GM19193 (cell line): ENCODE data around the gene SLC16A6.

ENCODE experiments used
- POLR2A ChIP-seq: IDR thresholded peaks from 4 replicates; pipeline ENCODE4 v1.6.1; 2011; ENCODE audit not compliant: insufficient read depth, insufficient read length; ENCODE audit errors: extremely low read depth

Gene SLC16A6

GRCh38 chr17:68296217-68297191 lies 5.6 kb upstream of the SLC16A6 start:
- TF ChIP-seq POLR2A: no peak

DNA sequence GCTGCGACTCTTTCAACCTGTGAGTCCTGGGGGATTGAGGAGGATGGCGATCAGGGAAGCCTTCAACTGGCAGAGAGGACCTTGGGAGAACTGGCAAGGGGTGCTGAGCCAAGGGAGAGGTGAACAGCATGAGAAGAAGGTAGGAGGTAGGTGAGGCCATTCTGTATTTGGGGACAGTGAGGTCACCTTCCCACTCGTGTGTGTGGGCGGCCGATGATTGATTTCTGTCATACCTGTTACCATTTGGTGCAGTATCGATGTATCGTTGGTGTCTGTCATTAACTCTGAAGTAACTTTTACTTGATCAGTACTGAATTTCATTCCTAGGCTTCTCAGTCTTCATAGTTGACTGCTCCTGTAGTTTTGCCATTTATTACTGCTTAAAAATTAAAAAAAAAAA lies 4.2 kb upstream of the SLC16A6 start:
- no peak for TF ChIP-seq POLR2A

GRCh38 chr17:68294617-68295016 lies 3.7 kb upstream of the SLC16A6 start:
- no peak for TF ChIP-seq POLR2A

DNA sequence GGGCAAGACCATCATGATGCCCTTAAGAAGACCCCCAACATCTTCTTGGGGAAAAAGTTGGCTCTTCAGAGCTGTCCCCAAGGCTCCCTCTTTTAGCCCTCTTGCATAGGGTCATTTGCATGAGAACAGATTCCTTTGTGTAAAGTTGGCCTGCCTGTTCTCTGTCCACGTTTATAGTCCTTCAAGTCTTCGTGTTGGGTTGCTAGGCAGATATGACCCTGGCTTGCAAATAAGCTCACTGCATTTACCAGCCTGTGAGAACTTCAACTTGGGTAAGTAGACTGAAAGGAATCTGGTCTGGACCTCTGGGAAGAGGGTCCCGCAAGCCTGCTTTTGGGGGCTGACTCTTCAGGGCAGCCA lies 3.2 kb upstream of the SLC16A6 start:
- TF ChIP-seq POLR2A: no peak

DNA sequence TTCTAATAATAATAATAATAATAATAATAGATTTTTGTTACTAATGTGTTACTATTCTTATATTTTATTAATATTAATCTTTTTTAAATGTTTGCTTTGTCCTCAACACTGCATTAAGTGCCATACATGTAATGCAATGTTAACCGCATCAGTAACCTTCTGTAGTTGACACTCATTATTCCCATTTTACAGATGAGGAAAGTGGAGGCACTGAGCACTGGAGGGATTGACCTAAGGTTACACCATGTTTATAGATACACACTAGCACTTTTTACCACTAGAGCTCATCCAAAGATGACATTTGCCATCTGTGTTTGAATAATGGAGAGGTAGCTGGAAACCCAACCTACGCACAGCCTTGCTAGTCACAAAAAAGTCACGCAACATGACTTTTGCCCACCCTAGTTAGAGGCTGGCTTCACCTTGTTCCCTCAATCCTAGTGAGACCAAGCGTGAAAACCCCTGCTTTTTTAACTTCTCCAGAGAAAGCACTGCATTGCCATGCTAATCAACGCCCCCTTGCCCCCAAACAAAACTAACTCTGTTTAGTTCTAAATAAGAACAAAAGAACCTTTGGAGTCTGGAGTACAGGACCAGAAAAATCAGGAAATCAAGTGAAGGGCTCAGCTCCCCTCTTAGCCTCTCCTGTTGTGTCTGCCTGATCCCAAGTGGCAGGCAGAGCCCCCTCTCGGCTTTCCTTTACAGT lies 2.7 kb upstream of the SLC16A6 start:
- TF ChIP-seq POLR2A: no peak

DNA sequence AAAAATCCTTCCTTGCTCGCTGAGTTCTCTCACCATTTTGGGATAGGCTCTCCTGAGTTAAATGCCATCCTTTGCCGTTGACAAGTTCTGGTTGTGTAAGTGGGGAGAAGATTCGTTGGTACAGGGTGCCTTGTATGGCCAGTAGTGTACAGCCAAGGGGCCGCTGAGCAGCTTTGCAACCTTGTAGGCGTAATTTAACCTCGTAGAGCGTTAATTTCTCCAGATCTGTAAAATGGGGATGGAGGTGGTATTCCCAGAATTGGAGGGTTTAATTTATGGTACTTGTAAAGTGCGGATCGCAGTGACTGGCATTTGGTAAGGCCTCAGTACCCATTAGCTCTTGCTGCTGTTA lies 1.7 kb upstream of the SLC16A6 start:
- TF ChIP-seq POLR2A: no peak

GRCh38 chr17:68291836-68292688 lies 1.1 kb upstream of the SLC16A6 start:
- TF ChIP-seq POLR2A: peak; percentile 84

GRCh38 chr17:68290268-68290954 lies 516 bp downstream of the SLC16A6 start:
- peak; percentile 56 for TF ChIP-seq POLR2A

DNA sequence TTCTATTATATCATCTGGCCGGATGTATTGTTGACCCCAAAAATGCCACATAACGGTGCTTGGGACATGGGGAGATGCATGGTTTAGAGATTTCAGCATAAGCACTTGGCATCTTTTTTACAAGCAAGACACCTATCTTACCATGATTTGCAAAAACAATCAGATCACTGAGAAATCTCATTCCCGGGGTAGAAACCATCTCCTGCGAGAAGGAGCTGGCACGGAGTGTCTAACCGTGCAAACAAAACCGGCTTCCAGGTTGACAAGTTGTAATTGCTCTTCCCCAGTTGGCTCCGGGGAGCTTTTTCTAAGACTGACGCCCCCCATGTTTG lies 1.0 kb downstream of the SLC16A6 start:
- no peak for TF ChIP-seq POLR2A

DNA sequence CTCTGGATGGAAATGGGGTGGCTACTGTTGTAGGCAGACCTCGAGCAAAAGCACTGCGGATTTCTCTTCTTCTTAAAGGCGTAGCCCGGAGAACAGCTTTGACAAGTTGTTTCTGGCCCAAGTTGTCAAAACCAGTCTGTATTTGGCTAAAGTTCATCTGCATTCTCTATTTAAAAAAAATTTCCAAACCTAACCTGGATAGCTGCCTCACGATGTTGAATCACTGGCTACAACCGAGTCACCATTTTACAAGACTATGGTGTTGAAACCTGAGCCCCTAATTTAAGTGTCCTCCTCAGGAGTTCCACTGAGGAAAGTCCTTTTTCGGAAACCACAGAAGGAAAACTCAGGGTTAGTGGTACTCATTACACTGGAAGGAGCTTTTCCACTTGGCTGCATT lies 1.5 kb downstream of the SLC16A6 start:
- no peak for TF ChIP-seq POLR2A

- no peak for TF ChIP-seq POLR2A
Measured at GRCh38 chr17:68288804-68289203, 2.1 kb downstream of the SLC16A6 start.

DNA sequence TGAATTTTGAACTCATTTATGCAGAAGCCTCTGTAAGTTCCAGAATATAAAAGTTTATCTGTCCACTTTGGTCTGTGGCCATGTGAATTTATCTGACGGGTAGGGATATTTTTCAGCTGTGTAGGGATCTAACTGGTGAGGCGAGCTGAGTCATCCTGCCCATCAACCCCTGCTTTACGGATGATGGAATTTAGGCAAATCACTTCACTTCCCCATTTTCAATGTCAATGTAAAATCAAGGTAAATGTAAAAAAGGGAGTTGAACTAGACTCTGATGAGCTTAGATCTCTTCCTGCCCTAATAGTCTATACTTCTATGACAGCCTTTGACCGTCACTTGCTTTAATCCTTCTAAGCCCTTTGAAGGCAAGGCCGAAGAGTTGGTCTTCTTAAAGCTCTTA lies 2.6 kb downstream of the SLC16A6 start:
- TF ChIP-seq POLR2A: peak; percentile 47

DNA sequence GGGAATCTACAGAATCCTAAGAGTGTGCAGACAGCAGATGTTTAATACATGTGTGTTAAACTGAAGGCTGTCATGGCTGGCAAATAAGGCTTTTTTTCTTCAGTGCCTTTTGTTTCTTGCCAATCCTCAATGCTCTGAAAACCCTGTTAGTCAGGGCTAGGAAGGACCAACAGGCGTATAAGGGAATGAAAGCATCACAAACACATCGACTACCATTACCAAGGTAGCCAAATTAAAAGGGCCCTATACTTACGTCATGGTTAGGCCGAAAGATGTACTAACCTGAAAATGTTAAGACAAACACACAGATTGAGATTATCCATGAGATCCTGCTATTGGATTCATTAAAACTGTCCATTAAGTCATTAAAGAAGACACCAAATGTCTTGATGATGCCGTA lies 13.1 kb downstream of the SLC16A6 start:
- TF ChIP-seq POLR2A: no peak

DNA sequence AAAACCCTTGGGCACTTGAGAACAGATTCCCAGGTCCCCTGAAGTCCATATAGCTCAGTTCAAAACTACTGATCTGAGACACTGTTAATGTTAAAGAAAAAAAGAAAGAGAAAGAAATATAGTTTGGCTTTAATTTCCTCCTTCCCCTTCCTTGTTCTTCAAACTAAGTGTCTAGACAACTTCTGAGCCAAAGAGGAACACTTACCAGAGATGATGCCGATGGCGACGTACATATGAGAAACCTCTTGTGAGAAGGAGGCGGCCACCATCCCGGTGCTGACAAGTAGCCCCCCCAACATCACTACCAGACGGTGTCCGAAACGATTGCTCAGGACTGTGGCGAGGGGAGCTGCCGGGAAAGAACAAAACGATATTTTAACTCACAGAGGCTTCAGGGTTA lies 17.2 kb downstream of the SLC16A6 start:
- no peak for TF ChIP-seq POLR2A
